ENCODE data around the gene UBE2E1.

GRCh38 chr3:23791678-23792077, 14.1 kb upstream of the UBE2E1 start:
- TF ChIP-seq CTCF (conservative IDR thresholded peaks at IDR 0.05; ENCODE audit: low read length) (no peak), EZH2phosphoT487 (IDR thresholded peaks at IDR 0.05; ENCODE audit: borderline replicate concordance) (no peak)
